GM19328 (cell line): ENCODE results near the gene NOTCH2.

ENCODE experiments used
- ATAC-seq: cut with Tn5 transposase; IDR thresholded peaks from one replicate; pipeline ENCODE4 v1.9.1; 2021; ENCODE audit warnings: mild to moderate bottlenecking, moderate library complexity; ENCODE audit not compliant: unreplicated experiment

Gene NOTCH2

DNA sequence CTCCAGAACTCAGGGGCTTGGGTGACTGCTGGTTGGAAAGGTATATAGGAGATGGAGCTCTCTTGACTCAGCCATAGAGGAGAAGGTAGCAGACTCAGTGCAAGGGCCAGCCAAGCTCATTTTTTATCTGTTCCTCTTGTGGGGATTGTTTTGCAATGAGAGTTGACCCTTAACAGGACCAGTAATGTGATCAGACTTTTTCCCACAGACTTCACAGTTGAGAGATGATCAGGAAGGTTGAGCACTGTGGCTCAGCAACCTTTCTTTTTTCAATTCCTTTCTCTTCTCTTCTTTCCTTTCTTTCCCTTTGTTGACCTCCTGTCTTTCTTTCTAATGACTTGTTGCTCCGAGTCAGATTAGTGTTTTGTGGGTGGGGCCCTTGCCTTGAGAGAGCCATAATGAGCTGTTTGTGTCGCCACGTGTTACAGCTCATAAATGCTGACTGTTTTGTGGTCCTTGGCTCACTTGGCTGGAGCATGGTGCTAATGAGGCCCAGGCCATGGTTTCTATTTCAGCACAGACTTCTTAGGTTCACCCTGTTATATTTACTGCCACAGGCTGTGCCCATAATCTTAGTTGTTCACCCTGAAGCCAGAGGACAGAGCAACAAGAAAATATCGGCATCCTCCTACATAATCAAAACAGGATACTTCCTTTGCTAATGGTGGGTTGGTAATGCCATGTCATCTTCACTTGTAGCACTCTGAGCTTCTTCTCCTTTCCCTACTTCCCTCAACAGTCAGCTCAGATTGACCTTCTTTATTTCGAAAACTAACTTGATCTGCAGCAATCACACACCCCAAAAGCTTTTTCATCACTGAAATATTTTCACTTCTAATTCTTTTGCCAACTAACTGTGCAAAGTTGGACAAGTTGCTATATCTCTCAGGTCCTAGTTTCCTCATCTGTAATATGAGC is 187.1 kb downstream of the NOTCH2 start:
- no peak for ATAC-seq

DNA sequence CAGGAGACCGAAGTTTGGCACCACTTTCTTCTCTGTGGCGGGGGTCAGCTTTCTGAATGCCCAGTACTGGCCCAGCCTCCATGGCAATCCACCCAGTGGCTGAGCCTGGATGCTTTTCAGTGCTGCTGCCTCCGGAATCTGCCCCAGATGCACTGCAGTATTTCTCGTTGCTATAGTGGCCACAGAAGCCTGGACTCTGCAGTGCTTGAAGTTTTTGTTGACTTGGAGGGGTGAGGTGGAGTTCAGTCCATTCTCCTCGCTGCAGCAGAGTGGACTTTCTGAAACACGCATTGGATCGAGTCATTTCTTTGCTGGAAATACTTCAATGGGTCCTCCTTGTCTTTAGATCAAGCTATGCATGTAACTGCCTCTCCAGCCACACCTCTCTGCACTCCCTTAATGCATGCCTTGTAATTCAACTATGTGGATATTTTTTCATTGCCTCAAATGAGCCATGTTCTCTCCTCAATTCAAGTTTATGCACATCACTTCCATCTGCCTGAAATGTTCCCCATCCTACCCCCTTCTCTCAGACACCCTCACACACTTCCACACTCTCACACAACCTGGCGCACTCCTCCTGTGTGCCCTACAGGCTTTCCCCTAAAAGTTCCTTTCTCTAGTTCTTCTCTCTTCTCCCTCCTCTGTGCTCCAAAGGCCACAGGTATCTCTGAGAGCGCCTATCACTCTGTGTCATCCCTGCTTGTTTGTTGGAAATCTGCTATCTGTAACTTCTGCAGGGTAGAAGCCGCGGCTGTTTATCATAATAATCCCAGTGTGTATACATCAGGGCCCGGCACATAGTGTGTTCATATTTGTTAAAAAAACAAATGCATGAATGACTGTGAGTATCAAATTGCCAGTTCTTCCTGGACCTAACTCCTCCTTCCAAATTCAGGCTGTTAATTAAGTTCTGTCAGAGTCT is 189.7 kb downstream of the NOTCH2 start:
- no peak for ATAC-seq

DNA sequence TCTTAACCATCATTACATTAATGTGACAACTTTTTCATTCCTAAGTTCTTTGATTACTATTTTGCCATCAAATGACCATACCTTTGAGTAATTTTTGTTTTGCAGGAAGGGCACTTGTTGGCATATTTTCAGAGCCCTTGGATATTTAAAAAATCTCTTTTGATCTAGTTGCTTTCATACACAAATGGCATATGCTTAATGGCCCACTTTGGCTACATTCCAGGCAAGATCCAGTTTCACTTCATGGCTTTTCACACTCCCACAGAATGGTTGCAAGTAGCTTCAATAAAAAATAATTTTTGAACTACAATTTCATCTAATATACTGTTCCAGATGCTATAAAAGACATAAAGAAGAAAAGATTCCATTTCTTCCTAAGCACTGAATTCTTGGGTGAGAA is 191.3 kb downstream of the NOTCH2 start:
- no peak for ATAC-seq

GRCh38 chr1:119874186-119874585 is 195.3 kb downstream of the NOTCH2 start:
- no peak for ATAC-seq

GRCh38 chr1:119873135-119874015 is 196.1 kb downstream of the NOTCH2 start:
- ATAC-seq: no peak

DNA sequence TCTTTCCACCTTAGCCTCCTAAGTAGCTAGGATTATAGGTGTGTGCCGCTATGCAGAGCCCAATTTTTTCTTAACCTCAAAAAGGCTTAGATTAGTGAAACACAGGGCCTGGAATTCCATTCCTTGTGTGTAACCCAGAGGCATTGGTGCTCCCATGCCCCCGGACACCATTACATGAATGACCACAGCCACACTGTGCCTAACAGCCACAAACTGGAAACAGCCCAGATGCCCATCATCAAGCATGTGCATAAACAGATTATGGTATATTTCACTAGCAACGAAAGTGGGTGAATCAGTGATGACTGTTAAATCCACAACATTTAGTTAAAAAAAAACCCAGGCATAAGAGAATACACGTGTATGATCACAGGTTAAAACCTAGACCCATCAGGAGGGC is 197.6 kb downstream of the NOTCH2 start:
- no peak for ATAC-seq

GRCh38 chr1:119870917-119871596 is 198.4 kb downstream of the NOTCH2 start:
- no peak for ATAC-seq

GRCh38 chr1:119869995-119870394 is 199.5 kb downstream of the NOTCH2 start:
- no peak for ATAC-seq

DNA sequence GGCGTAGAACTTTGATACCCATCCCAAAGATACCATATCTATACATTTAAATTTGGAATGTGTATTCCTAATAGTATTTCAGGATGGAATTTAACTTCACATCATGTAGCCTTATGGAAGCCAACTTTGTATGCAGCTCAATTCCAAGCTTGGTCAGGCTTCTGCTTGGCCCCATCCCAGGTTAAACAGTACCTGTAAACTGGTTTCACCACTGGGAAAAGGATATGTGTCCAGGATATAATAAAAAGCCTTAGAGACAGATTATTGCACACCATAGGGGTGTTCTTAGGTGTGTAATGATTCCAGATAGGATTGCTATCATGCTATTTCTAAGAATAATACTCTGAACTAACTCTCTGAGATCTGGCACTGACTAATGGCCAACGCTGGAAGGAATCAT is 201.3 kb downstream of the NOTCH2 start:
- no peak for ATAC-seq

DNA sequence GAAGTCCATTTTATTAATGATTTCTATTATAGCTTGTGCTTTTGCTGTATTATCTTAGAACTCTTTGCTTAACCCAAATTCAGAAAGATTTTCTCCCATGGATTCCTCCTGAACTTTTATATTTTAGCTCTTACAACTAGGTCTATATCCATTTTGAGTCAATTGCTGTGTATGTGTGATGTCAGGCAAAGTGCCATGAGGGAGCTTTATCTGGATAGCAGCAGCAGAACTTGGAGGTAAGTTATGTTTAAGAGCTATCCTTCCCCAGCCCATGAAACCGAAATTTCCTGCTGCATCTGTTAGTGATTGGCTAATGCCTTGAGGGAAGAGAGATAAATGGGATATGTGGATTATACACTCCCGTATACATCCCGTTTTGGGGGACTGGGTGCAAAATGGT is 203.0 kb downstream of the NOTCH2 start:
- ATAC-seq: no peak

GRCh38 chr1:119865627-119866026 is 203.8 kb downstream of the NOTCH2 start:
- no peak for ATAC-seq

DNA sequence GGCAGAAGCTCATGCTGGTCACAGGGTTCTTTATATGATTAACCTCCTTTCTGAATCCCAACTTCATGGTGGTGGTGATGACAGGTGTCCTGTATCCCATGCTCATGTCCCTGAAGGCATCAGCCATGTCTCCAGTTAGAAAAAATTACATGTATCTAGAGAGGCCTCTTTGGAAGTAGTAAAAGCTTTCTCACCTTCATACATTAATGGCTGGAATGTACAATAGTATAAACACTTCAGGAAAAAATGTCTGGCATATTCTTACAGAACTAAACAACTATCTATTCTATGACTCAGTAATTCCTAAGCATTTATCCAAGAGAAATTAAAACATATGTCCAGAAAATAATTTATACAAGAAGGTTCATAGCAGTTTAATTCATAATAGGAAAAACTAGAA is 207.2 kb downstream of the NOTCH2 start:
- no peak for ATAC-seq
